ENCODE results near the gene RBMY1E.
"Not testable (repeated sequence)": the region's sequence is repeated elsewhere in the genome, so short reads cannot be mapped to it uniquely, and the experiment has no call there.

DNA sequence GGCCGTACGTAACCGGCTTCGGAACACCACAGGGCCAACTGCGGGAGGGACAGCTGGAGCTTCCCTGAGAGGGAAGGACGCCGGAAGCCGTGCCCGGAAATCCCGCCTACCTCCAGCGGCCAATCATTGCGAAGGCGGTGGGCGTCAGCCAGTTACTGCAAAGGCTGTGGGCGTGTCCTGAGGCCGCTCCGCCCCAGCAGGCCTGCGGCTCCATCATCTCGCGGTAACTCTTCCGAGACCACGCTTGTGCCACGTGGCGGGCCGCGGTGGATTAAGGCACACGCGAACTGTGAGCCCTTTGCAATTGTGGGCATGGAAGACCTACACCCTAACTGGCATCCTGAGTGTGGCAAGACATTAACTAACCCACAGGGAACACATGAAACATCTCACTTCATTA lies 23.4 kb downstream of the RBMY1E start, which contains the start of gene RBMY1D:
- TF ChIP-seq, protein P1, sequence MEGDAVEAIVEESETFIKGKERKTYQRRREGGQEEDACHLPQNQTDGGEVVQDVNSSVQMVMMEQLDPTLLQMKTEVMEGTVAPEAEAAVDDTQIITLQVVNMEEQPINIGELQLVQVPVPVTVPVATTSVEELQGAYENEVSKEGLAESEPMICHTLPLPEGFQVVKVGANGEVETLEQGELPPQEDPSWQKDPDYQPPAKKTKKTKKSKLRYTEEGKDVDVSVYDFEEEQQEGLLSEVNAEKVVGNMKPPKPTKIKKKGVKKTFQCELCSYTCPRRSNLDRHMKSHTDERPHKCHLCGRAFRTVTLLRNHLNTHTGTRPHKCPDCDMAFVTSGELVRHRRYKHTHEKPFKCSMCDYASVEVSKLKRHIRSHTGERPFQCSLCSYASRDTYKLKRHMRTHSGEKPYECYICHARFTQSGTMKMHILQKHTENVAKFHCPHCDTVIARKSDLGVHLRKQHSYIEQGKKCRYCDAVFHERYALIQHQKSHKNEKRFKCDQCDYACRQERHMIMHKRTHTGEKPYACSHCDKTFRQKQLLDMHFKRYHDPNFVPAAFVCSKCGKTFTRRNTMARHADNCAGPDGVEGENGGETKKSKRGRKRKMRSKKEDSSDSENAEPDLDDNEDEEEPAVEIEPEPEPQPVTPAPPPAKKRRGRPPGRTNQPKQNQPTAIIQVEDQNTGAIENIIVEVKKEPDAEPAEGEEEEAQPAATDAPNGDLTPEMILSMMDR (IDR thresholded peaks at IDR 0.05) = not testable (repeated sequence)
- not testable (repeated sequence) for TF ChIP-seq POLR2A (IDR thresholded peaks at IDR 0.05)

Measured in testis (tissue), 2 donors.